ENCODE measurements around the gene TJAP1. TPM values are rescaled to one million over a fixed set of nuclear protein-coding genes. Genes with fewer than 3 reads are reported as not detected.

TJAP1 gene, protein sequence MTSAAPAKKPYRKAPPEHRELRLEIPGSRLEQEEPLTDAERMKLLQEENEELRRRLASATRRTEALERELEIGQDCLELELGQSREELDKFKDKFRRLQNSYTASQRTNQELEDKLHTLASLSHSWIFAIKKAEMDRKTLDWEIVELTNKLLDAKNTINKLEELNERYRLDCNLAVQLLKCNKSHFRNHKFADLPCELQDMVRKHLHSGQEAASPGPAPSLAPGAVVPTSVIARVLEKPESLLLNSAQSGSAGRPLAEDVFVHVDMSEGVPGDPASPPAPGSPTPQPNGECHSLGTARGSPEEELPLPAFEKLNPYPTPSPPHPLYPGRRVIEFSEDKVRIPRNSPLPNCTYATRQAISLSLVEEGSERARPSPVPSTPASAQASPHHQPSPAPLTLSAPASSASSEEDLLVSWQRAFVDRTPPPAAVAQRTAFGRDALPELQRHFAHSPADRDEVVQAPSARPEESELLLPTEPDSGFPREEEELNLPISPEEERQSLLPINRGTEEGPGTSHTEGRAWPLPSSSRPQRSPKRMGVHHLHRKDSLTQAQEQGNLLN
- total RNA-seq (10 to 100 TPM; 47.7 to 54.7 TPM), polyA plus RNA-seq (10 to 100 TPM in 1 of 3 donors, 1 to 10 TPM in 2; 5.1 to 12.1 (median 8.4) TPM), total RNA-seq (39.3 to 53.7 (median 42.5) reads per million in 6 experiments)

DNA sequence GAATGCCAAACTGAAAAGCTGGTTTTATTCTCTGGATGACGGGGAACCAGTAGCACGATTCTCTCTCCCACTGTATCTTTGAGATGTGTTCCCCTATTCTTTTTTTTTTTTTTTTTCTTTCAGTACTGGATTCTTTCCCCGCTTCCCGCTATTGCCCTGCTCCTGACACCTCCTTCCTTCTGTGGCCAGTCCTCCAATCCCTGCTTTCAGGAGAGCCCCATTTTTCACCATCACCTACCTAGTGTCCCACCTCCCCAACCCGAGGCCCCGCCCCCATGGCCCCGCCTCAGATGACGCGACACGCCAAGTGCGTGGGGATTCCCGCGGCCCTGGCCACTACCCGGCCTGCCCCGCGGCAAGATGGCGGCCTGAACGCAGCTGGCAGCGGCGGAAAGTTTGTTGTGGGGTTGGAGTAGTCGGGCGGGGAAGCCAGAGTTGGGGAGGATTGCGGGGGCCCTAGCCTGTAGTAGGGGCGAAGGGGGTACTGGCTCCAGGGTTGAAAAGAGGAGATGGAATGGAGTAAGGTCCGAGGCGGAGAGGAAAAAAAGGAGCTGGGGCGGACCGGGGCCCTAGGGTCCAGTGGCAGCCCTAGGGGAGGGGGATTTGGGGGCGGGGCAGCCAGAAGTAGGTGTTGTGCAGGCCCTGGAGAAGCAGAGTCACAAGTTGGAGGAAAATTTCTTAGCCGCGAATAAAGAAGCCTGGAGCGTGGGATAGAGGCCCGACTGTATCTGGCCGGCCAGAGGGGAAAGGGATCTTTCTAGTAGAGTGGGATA, at the start of gene TJAP1:
Gene TJAP1, plus strand, starts transcription at position 336 of the 773 bp plus-strand sequence. CDS start 21,432 bp downstream, outside the sequence.
- peak; percentile 98 to 99 for ATAC-seq
- Mint-ChIP-seq H3K4me3 (peak within 1 kb of the TSS; percentile 90 to 99 (median 96)), H3K36me3 (peaks cover 0 to 6% (median 0%) of the 10 kb centered on the region in 3 donors), H3K27me3 (no peaks in the 10 kb centered on the region), H3K9me3 (no peaks in the 10 kb centered on the region), H3K4me1 (peaks cover 22 to 47% (median 41%) of the 10 kb centered on the region in 4 donors), H3K27ac (peak within 1 kb of the TSS; percentile 91 to 100 (median 96))
- DNase-seq = peak; percentile 92 to 97 (median 96)
- POLR2A ChIA-PET = interaction anchor here (0.5 to 2.5 kb wide), 18 partner anchors 12 to 732 kb away, joined by 3 to 14 read pairs (median 5); partner anchors contain the start of genes ABCC10, DLK2, LRRC73 and POLR1C

DNA sequence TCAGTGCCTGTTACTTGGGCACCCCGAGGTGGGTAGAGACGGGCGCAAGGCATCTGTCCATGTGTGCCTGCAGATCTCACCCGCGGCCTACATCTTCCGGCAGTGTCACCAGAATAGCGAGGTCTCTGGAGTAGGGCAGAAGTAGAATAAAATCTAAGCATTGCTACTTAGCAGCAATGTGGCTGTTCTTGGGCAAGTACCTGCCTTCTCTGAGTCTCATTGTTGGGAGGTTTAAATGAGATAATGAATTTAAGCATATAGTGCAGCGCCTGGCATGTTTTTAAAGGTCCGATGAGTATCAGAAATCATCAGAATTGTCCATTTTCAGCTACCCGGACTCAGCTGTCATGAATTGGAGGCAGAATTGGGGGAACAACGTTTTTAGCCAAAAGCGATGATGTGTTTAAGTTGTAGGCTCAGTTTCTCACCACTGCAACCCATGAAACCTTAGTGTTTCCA, 49.2 kb upstream of the TJAP1 start:
- Mint-ChIP-seq H3K36me3 (peaks cover 0 to 12% (median 3%) of the 10 kb centered on the region in 3 donors), H3K27me3 (no peaks in the 10 kb centered on the region), H3K27ac (peak overlapping the region; percentile 92 to 100 (median 98)), H3K4me3 (peak overlapping the region; percentile 87 to 97 (median 95)), H3K9me3 (no peaks in the 10 kb centered on the region), H3K4me1 (peaks cover 14 to 33% (median 26%) of the 10 kb centered on the region in 4 donors)
- no peak for ATAC-seq
- no peak for DNase-seq
- POLR2A ChIA-PET = interaction anchor here (0.8 to 2.2 kb wide), 11 partner anchors 11 to 414 kb away, joined by 3 to 17 read pairs (median 5); partner anchors contain the start of genes CRIP3, KLHDC3, LRRC73 and MEA1

DNA sequence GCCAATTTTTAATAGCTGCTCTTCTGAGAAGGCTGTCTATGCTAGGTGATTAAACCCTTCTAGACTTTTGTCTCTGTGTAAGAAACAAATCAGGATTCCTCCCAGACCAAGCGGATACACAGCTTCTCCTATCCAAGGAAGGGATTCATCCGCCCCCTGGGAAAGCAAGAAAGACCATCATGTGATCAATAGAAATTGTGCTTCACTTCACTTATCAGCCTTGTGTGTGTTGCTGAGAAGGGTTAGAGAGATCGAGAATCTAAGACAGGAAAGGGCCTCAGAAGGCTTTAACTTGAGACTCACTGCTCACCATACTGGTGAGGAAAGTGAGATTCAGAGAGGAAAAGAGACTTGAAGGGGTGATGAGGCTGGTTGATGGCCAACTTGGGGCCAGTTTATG, 48.5 kb upstream of the TJAP1 start:
- Mint-ChIP-seq H3K4me3 (peak overlapping the region; percentile 87 to 97 (median 95)), H3K9me3 (no peaks in the 10 kb centered on the region), H3K36me3 (peaks cover 0 to 14% (median 3%) of the 10 kb centered on the region in 3 donors), H3K4me1 (peaks cover 14 to 33% (median 26%) of the 10 kb centered on the region in 4 donors), H3K27ac (peak overlapping the region; percentile 92 to 100 (median 98)), H3K27me3 (no peaks in the 10 kb centered on the region)
- no peak for ATAC-seq
- DNase-seq = no peak
- POLR2A ChIA-PET = interaction anchor here (1.0 to 2.2 kb wide), 2 partner anchors 46 to 49 kb away, joined by 3 to 11 read pairs; partner anchors contain the start of gene TJAP1

DNA sequence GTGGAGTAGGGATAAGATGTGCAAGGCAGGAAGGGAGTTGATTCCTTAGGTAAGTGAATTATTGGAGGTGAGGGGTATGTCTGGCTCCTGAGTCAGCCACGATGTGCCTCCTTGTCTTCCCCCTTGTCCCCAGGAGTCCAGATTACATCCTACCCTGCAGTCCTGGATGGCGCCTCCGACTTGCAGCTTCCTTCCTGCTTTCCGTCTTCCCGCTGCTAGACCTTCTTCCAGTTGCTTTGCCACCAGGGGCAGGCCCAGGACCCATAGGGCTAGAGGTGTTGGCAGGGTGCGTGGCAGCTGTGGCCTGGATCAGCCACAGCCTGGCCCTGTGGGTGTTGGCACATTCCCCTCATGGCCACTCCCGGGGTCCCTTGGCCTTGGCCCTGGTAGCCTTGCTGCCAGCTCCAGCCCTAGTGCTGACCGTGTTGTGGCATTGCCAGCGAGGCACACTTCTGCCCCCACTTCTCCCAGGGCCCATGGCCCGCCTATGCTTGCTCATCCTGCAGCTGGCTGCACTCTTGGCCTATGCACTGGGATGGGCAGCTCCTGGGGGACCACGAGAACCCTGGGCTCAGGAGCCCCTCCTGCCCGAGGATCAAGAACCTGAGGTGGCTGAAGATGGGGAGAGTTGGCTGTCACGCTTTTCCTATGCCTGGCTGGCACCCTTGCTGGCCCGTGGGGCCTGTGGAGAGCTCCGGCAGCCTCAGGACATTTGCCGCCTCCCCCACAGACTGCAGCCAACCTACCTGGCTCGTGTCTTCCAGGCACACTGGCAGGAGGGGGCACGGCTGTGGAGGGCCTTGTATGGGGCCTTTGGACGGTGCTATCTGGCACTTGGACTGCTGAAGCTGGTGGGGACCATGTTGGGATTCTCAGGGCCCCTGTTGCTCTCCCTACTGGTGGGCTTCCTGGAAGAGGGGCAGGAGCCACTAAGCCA, 45.1 kb upstream of the TJAP1 start:
- Mint-ChIP-seq H3K27ac (peak overlapping the region in 1 of 10 donors; percentile 51), H3K9me3 (no peaks in the 10 kb centered on the region), H3K27me3 (no peaks in the 10 kb centered on the region), H3K4me3 (no peak overlapping the region), H3K36me3 (peaks cover 0 to 28% (median 0%) of the 10 kb centered on the region in 3 donors), H3K4me1 (peaks cover 12 to 28% (median 20%) of the 10 kb centered on the region in 4 donors)
- ATAC-seq = no peak
- DNase-seq = no peak
- POLR2A ChIA-PET = interaction anchor here (1.1 kb wide), 1 partner anchor 9 kb away, joined by 3 read pairs; no protein-coding TSS in a partner anchor

DNA sequence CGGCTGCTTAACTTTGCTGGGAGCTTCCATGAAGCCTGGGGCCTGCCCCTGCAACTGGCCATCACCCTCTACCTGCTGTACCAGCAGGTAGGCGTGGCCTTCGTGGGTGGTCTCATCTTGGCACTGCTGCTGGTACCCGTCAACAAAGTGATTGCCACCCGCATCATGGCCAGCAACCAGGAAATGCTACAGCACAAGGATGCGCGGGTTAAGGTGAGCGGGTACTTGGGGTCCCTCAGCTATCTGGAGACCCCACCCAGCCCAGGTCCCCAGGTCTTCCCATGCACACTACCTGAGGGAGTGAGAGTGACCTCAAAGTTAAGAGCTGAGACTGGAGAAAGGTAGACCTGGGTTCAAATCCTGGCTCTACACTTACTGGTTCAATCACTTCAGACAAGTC, 44.2 kb upstream of the TJAP1 start:
- no peak overlapping the region for H3K4me3 Mint-ChIP-seq
- POLR2A ChIA-PET = interaction anchor here (0.6 kb wide), 1 partner anchor 44 kb away, joined by 3 read pairs; the partner anchor contains the start of gene TJAP1
- peaks cover 0 to 33% (median 0%) of the 10 kb centered on the region in 3 donors for H3K36me3 Mint-ChIP-seq
- DNase-seq (no peak), ATAC-seq (no peak)
- peaks cover 11 to 26% (median 15%) of the 10 kb centered on the region in 4 donors for H3K4me1 Mint-ChIP-seq
- no peak overlapping the region for H3K27ac Mint-ChIP-seq
- H3K27me3 Mint-ChIP-seq = no peaks in the 10 kb centered on the region
- no peaks in the 10 kb centered on the region for H3K9me3 Mint-ChIP-seq

DNA sequence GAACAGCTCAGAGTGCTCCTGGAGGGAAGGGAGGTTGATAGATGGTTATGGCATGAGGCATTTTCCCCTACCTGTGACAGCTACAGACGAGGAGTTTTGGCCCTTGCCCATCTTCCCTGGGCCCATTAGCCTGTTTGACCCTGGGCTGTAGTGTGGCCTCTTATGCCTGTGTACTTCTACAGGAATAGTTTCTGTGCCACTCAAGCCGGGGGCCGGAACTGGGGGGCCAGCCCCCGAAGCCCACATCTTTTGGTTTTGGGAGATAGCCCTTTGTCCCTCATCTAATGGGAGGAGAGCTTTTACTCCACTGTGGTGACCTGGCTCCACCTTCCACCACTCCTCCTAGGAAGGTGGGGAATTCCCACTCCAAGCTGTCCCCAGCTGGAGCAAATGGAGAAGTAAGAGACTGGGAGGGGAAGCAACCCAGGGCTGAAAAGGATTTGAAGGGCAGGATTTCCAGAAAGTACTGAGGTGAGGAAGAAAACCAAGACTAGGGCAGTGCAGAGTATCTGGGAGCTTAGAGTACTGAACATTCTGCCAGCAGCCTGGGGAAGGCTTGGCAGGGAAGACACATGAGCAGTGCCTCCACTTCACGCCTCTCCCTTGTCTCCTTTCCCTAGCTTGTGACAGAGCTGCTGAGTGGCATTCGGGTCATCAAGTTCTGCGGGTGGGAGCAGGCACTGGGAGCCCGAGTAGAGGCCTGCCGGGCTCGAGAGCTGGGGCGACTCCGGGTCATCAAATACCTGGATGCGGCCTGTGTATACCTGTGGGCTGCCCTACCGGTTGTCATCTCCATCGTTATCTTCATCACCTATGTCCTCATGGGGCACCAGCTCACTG, 43.1 kb upstream of the TJAP1 start:
- Mint-ChIP-seq H3K4me3 (no peak overlapping the region), H3K36me3 (peaks cover 0 to 33% (median 0%) of the 10 kb centered on the region in 3 donors), H3K4me1 (peaks cover under 1 to 17% (median 5%) of the 10 kb centered on the region in 4 donors), H3K27me3 (no peaks in the 10 kb centered on the region), H3K27ac (peak overlapping the region in 2 of 10 donors; percentile 24 to 78), H3K9me3 (no peaks in the 10 kb centered on the region)
- POLR2A ChIA-PET = interaction anchor here (0.6 kb wide), 2 partner anchors 43 to 1318 kb away, joined by 3 to 4 read pairs; partner anchors contain the start of gene TJAP1
- DNase-seq (no peak), ATAC-seq (no peak)

DNA sequence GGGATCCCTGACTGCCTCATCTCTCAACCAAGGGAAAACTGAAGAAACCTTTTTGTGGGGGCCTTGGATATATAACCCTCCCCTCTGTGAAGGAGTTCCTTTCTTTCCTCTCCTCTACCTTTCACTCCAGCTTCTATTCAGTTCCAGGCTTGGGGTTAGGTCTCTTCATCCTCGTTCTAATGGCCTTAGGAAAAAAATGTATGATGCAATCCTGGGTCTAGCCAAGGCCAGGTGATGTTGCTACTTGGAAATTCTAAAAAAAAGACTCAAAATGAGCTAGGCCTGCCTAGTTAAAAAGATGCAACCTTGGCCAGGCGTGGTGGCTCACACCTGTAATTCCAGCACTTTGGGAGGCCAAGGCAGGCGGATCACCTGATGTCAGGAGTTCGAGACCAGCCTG, 42.4 kb upstream of the TJAP1 start:
- DNase-seq = no peak
- Mint-ChIP-seq H3K27me3 (no peaks in the 10 kb centered on the region), H3K4me3 (no peak overlapping the region), H3K4me1 (peaks cover 0 to 17% (median 5%) of the 10 kb centered on the region in 4 donors), H3K9me3 (no peaks in the 10 kb centered on the region), H3K36me3 (peaks cover 0 to 39% (median 0%) of the 10 kb centered on the region in 3 donors), H3K27ac (peak overlapping the region in 1 of 10 donors; percentile 78)
- no peak for ATAC-seq
- POLR2A ChIA-PET = interaction anchor here (0.6 kb wide), 1 partner anchor 1319 kb away, joined by 4 read pairs; no protein-coding TSS in a partner anchor

DNA sequence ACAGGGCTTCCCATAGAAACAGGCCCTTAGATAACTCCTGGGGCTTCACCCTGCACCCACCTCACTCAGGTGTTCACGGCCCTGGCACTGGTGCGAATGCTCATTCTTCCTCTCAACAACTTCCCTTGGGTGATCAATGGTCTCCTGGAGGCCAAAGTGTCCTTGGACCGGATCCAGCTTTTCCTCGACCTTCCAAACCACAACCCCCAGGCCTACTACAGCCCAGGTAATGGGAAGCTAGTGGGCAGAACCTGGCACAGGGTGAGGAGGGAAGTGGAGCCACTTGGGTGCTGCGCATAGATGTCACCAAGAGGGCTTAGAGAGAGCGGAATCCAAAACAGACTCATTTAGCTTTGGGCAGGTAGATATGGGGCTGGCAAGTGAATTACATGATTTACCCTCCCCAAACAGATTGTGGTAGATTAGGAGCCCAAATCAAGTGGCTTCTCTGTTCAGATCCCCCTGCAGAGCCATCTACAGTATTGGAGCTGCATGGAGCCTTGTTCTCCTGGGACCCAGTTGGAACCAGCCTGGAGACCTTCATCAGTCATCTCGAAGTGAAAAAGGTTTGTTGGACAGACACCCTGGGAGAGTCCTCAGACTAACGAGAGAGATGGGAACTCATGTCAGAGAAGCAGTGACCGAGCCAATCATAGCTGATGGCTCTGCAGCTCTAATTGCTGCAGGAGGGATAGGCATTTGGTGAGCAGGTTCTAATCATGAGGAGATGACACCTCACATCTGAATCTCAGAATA, 41.5 kb upstream of the TJAP1 start:
- Mint-ChIP-seq H3K27ac (peak overlapping the region in 5 of 10 donors; percentile 43 to 84 (median 60)), H3K9me3 (no peaks in the 10 kb centered on the region), H3K4me1 (peaks cover 0 to 8% (median 2%) of the 10 kb centered on the region in 4 donors), H3K4me3 (no peak overlapping the region), H3K27me3 (no peaks in the 10 kb centered on the region), H3K36me3 (peaks cover 0 to 43% (median 0%) of the 10 kb centered on the region in 3 donors)
- ATAC-seq (no peak), DNase-seq (no peak)
- POLR2A ChIA-PET = no interaction called here

DNA sequence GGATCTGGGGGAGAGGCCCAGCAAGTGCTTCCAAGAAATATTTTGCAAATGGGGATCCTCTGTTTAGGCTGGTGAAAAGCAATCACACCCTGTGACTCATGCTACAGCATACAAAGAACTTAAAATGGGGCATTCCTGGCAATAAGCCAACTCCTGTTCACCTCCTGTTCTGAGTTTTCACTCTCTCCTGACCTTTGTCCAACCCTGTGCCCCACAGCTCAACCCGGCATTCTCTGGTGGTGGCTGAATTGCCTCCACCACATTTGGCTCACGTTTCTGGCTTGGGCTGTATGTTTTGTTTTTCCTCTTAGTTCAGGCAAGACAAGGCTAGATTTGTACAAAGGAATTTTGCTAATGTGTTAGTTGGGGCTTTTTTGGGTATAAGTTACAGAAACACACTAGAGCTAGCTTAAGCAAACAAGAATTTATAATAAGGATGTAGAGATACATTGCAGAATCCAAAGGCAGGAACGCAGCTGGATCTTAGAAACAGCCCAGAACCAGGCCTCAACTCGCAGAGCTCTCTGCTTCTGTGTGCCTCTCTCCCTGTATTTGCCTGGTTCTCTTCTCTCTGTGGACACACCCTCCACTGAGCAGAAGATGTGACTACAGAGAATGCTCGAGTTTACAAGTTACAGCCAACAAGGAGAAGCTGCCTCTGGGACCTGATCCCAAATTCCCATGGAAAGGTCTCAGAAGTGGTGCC, 40.6 kb upstream of the TJAP1 start:
- DNase-seq = no peak
- peaks cover 0 to 48% (median 0%) of the 10 kb centered on the region in 3 donors for H3K36me3 Mint-ChIP-seq
- ATAC-seq = no peak
- POLR2A ChIA-PET = interaction anchor here (0.7 to 1.4 kb wide), 2 partner anchors 9 to 458 kb away, joined by 3 read pairs; partner anchors contain the start of genes ABCC10 and PEX6
- peak overlapping the region in 1 of 10 donors; percentile 42 for H3K4me3 Mint-ChIP-seq
- H3K4me1 Mint-ChIP-seq = peaks cover 0 to 4% (median 1%) of the 10 kb centered on the region in 4 donors
- peak overlapping the region in 2 of 10 donors; percentile 27 to 71 for H3K27ac Mint-ChIP-seq
- no peaks in the 10 kb centered on the region for H3K27me3 Mint-ChIP-seq
- no peaks in the 10 kb centered on the region for H3K9me3 Mint-ChIP-seq

Data from naive thymus-derived CD8-positive, alpha-beta T cell (primary cell).